Stimulated activated CD8-positive, alpha-beta memory T cell treated with anti-CD3 and anti-CD28 coated beads, Interleukin-12 subunit alpha, Interleukin-12 subunit beta, amount 100 ng/mL, for 1 hour (primary cell): ENCODE results near the gene TRDN.

Experiments used
- DNase-seq: peaks from one replicate; pipeline ENCODE4 v3.0.0-alpha.2; 2020; ENCODE audit warnings: low read depth

The TRDN gene, protein sequence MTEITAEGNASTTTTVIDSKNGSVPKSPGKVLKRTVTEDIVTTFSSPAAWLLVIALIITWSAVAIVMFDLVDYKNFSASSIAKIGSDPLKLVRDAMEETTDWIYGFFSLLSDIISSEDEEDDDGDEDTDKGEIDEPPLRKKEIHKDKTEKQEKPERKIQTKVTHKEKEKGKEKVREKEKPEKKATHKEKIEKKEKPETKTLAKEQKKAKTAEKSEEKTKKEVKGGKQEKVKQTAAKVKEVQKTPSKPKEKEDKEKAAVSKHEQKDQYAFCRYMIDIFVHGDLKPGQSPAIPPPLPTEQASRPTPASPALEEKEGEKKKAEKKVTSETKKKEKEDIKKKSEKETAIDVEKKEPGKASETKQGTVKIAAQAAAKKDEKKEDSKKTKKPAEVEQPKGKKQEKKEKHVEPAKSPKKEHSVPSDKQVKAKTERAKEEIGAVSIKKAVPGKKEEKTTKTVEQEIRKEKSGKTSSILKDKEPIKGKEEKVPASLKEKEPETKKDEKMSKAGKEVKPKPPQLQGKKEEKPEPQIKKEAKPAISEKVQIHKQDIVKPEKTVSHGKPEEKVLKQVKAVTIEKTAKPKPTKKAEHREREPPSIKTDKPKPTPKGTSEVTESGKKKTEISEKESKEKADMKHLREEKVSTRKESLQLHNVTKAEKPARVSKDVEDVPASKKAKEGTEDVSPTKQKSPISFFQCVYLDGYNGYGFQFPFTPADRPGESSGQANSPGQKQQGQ

DNA sequence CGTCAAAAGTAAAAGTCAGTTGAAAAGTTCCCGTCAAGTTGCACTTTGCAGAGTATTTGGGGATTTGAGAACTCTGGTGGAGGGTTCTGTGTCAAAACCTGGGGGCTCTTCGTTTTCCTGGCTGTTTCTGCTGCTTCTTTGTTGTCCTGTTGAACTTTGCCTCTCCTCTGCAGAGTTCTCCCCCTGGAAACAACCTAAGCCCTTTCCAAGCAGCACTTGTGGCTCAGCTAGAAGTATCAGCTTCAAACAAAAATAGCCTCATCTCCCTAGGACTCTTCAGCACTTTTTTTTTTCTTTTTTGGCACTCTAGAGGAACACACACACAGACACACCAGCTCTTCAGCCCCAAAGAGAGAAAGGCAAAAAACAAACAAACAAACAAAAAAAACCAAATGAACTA is at the start of gene TRDN:
TSS of gene TRDN (minus strand) at position 169 of the 400 bp plus-strand sequence. CDS start 175 bp downstream, outside the sequence.
- no peak for DNase-seq

DNA sequence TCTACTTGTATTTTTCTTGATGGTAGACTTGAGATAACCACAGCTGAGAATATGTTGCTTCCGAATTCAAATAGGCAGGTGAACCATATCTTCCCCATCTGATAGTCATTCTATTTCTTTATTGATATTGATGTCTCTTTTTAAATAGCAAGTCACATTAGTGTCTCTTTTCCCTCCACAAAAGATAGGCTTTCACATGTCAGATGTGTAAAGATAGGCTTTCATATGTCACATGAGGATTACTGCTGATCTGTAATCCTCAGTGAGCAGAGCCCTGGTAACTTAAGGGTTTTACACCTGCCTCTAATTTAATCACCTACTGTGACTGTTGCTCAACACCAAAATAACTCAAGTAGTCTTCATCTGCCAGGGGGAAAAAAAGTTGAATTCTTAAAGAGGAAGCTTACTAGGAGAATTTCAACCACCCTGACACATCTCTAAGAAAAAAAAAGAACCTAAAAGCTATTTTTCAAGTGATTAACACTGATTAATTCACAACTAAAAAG is 45.3 kb upstream of the TRDN start:
- no peak for DNase-seq

DNA sequence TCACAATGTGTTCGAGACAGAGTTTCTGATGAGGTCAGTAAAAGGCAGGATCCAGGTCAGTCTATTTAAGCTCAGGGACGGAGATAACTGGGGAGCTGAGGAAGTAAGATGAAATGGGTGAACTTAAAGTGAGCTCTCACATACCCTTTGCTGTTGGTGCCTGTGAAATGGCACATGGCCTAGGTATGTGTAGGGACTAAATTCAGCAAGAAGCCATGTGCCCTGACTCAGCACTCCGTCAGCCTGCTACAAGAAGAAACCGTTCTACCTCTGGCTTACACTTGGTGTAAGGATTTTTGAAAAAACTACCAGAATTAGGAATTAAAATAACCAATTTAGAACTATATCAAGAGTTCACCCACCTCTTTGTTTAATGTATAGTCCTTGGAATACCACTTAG is 41.1 kb upstream of the TRDN start:
- DNase-seq, result no peak

DNA sequence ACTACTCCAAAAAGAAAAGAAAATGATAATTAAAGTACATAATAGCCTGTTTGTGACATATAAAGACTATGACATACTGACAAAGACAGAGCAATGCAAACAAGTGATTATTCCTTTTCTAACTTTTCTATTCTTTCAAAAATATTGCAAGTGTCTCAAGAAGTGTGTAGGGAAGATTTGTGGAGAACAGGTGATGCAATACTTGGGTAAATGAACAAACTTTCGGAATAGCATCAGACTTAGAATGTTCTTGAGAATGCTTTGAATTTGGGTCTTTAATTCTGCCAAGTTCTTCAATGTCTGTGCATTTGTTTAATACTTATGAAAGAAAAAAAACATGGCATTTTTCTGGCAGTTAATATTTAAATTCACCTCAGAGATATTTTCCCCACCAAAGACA is 40.0 kb upstream of the TRDN start:
- DNase-seq, result no peak

DNA sequence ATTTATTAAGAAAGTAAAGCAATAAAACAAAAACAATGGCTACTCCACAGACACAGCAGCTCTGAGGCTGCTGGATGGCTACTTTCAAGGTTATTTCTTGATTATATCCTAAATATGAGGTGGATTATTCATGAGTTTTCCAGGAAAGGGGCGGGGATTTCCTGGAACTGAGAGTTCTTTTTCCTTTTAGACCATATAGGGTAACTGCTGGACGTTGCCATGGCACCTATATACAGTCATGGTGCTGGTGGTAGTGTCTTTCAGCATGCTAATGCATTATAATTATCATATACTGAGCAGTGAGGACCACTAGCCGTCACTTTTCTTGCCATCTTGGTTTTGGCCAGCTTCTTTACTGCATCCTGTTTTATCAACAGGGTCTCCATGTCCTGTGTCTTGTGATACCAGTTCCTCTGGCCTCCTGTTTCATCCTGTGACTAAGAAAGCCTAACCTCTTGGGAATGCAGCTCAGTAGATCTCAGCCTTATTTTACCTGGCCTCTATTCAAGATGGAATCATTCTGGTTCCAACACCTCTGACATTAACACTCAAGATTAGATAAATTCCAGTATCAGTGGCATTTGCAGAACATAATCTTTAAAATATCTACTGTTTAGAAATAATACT is 32.3 kb upstream of the TRDN start:
- no peak for DNase-seq

DNA sequence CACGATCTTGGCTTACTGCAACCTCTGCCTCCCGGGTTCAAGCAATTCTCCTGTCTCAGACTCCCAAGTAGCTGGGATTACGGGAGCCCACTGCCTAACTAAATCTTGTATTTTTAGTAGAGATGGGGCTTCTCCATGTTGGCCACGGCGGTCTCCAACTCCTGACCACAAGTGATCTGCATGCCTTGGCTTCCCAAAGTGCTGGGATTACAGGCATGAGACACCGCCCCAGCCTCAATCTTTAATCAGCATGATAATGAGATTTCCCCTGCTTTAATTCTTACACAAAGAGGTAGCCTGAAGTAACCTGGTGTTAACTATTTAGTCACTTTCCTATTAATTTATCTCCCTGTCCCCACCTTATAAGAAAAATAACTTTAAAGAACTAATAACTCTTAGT is 31.3 kb upstream of the TRDN start:
- DNase-seq, result no peak

DNA sequence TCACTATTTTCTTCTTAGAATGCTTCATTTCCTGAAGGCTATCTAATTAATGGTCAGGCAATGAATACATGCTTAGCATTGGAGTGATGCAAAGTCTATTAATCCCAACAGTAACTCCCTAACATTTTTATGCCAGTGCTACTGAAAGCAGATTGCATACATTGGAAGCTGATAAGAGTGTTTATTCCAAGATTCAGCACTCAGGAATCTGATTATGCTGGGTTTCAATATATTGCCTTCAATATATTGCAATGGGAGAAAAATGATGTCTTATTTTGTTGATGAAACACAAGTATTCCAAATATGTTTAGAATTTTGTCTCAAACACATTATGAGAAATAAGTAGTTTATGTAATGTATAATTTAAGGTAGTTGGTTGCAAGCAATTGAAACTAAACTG is 26.7 kb upstream of the TRDN start:
- DNase-seq, result no peak

DNA sequence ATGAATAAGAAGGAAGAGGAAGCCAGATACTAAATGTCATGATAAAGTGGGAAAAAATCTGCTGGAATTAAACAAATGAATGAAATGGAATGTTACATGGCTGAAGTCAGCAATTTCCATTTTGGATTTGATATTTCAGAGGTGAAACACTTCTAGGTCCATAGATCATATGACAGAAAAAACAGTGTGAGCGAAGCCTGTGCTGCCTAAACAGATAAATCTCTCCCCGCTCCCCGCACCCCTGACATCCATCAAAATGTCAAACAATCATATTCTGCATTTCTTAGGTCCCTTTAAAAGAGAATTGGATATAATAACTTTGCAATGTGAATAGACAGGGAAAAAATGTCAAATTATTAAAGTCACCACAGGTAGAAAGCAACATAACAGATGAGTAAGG is 26.0 kb upstream of the TRDN start:
- DNase-seq, result no peak

DNA sequence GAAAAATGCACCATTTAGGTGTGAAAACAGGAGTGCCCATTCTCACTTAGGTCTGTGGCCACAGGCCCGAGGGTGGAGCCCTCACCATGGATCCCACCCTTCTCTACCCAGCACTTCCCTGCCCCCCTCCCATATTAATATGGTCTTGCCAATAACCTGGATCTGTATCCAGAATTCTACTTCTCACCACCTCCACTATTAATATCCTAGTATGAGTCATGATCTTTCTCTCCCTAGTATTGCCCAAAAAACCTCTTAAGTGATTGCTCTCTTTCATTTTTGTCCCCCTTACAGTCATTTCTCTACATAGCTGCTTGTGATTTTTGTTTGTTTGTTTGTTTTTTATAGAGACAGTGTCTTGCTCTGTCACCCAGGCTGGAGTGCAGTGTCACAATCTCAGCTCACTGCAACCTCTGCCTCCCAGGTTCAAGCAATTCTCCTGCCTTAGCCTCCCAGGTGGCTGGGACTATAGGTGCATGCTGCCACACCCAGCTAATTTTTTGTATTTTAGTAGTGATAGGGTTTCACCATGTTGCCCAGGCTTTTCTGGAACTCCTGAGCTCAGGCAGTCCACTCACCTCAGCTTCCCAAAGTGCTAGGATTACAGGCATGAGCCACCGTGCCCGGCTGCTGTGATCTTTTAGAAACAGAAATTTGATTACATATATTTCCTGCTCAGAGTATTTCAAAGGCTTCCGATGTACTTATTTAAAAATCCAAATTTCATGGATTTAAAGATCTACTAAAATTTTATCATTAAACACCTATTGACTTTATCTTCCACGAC is 24.5 kb upstream of the TRDN start:
- no peak for DNase-seq

DNA sequence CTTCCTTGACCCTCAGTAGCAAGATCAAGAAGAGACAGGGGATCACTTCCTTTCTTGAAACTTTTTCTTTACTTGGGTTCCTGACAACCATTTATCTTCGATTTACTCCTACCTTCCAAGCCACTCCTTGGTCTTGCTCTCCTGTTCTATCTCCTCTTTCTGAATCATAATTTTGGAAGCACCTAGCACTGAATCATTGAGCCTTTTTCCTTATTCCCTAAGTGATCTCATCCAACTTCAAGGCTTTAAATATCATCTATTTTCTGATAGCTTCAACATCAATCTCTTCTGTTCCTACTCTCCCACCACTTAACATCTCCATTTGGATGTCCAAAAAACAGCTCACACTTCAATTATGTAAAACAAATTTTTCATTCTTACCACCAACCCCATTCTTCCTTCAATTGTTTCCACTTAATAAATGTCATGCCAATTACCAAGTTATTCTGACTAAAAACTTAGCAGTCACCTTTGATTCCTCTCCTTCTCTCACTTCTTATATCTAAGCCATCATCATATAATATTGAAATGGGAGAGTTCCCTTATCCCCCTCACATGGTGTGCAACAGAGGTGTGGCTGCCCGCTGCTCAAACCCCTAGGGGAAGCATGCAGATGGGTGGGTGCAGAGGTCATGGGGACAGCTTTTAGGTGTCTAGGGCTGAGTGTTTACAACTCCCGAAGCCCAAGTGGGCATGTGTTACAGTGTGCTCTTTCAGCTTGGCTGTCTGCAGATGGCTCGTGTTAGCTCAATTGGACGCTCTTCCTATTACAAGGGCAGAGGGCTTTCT is 23.4 kb upstream of the TRDN start:
- DNase-seq, result no peak

DNA sequence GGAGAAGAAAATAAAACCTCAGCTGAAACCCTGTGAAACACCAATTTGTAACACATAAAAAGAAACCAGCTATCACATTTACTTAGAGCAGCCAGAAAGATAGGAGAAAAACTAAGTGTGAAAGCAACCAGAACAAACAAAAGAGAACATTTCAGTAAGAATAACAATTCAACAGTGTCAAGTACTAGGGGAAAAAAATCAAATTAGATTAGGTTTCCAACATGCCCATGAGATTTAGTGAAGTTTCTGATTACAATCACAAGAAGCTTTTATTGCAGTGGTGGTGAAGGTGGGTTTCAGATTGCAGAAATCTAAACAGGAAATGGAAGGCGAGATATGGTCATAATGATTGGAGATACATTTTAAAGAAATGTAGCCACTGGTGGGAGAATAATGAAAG is 22.1 kb upstream of the TRDN start:
- DNase-seq, result no peak

DNA sequence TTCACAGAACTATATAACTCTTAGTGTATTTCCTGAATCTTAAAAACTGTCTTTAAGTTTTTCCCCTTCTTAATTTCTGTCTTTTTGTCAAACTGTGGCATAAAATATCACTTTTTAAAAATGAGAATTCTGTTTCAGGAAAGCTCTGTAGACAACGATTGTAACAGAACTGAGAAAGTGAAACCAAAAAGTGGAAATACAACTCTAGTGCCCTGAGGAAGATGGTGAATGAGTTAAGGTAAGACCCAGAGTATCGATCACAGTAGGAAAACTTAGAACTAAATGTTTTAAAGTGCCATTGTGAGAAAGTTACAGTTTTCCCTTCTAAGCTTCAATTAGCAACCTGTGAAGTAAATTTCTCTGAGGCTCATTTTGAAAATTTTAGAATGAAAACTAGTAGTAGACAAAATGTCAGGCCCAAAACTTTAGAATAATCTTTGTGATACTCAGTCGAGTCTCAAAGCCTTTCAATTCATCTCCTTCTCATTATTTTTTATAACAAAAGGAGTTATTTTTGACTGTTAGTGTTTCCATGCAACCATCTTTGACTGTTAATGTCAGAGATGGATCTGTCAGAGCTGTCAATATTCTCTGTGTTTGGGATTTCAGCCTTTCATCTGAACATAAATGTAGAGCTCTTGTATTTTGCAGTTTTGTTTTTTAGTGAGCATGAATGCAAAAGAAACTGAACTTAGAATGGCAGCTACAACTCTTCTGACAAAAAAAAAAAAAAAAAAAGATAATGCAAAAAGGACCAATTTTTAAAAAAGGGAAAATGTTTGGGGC is 19.0 kb upstream of the TRDN start:
- no peak for DNase-seq

DNA sequence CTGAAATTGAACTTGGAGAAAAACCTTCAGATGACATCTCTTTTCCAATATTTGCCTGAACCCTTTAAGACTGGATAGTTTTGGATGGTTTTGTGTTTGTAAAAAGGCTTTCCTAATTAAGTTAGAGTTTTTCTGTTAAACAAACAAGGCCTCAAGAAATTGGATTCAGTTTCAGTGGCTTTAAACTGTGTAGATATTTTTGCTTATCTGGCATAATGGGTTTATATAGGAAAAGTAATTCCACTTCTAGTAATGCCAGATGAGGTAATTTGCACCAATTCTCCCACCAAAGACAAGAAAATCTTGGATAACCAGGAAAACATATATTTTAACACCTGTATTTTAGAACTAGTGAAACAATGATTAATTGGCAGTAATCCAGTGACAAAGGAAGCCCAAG is 12.0 kb upstream of the TRDN start:
- DNase-seq, result no peak

DNA sequence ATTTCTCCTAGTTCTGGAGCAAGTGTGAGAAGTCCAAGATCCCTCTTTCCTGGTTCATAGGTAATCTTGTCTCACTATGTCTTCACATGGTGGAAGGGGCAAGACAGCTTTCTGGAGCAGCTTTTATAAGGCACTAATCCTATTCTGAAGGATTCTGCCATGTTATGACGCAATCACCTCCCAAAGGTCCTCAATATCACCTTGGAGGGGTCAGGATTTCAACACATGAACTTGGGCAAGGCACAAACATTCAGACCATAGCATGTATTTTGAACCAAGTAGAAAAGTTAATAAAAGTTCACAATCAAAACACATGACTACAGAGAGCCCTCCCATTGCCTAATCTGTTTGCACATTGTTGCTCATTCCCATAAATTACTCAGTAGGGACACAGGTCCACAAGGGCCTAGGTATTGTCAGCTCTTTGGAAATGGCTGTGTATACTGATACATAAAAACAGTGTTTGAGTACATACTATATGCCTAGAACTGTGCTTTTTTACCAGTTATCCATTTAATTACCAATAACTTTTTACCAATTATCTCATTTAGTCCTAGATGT is 11.3 kb upstream of the TRDN start:
- DNase-seq, result no peak

DNA sequence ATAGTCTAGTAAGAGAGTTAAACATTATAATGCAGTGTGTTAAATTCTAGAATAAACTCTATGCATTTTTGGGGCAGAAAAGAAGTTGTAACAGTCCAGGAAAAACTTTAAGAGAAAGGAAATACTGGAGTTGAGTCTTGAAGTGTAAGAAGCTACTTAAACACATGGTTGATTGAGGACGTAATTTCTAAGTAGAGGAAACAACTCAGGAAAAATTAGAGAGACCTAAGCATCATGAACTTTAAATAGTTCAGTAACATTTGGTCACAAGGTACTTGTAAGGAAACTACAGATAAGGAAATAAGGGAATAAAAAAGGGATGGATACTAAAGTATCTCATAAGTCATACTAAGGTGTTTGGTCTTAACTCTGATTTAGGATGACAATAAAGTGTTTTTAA is 4.7 kb upstream of the TRDN start:
- no peak for DNase-seq

DNA sequence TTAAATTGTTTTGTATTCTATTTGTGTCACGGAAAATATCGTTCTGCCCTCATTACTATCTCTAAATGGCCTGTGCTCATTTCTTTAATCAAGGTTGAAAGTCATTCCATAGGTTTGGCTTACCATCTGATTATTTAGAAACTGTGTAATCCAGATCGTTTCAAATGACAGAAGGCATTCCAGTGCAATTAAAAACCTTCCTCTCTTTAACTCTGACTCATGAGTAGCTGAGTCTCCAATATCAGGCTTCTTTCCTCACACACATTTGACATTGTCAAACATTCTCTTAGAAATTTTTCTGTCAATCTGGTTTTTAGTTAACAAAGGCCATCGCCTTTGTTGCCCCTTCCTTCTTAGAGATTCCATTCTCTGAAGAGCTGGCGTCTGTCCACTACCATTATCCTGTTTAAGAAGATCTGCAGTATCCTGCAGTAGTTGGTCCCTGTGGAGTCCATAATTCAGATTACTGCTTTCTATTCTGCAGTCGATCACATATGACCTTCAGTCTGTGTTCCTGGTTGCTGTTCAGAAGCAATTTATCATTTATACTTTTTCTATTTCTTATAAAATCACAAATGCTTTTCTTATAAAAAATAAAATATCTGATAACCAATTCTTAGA is 3.9 kb upstream of the TRDN start:
- no peak for DNase-seq

DNA sequence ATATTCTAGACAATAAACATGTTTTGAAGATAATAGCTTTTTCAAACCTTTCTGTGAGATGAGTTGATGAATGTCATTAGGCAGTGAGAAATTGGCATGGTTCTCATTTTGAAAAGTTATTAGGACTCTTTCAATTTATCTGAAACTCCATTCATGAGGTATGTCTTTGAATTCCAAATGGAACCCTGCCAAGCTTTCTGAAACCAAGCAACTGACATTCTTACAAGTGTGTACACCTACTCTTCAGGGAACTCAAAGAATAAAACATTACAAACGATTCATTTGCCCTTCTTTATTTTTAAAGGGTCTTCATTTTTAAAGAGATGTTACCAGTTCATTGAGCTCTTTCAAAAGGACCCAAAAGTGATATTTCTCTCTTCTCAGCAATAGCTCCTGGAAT is 2.1 kb upstream of the TRDN start:
- DNase-seq, result no peak

DNA sequence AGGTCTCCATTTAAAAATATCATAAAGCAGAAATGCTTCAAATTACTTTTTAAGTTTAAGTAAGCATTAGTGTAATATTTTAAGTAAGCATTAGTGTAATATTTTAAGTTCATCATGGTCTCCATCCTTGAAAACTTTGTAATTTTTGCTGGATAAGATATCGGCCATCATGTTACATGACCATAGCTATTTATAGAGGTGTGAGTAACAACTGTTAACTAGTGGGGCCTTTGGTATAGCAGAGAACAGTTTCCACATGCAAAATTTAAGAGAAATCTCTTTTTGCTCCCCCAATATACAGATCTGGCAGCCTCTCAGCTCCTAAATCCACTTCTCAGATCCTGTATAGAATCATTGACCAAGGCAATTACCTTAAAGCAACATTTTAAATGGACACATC is 468 bp downstream of the TRDN start:
- no peak for DNase-seq

DNA sequence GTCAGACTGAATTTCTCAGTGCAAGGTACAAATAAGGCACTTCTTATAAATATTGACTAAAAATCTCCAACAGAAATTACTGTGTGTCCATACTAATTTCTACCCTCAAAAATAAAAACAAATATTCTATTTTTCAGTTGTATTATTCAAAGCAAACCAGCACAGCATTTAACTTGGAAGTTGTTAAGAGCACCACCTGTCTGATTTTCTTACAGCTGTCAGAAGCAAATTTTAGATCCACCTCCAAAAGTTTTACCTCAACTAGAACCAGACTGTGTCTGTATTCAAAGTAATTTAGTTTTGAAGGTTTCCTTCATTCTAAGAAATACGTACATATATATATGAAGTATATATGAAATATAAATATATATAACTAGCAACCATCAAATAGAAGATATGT is 1.2 kb downstream of the TRDN start:
- no peak for DNase-seq

DNA sequence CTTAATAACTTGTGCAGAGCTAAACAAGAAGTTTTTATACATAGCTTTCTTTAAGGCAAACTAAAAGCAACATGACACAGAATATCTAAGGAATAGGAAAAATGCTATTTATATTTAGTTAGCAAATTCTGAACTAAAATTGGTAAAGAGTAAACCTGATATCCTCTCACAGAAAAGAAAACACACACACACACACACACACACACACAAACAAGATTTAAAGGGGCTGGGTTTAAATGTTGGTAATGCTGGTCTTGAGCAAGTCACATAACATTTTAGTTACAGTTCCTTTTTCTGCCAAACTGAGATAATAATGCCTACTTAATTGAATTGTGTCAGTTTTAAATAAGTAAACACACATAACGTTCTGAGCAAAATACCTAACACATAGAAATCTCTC is 1.6 kb downstream of the TRDN start:
- no peak for DNase-seq
